Right lobe of liver (tissue), 6 donors: Measurements from ENCODE around the gene BBS1. TPM values are rescaled to one million over a fixed set of nuclear protein-coding genes. Genes with fewer than 3 reads are reported as not detected.

Experiments used
- ATAC-seq, 4 donors: fragments of 200-7000 bp; cut with Tn5 transposase; one replicate each; pipeline ENCODE4 v1.9.1; 2020; ENCODE audit warnings: mild to moderate bottlenecking in 4 of 4, moderate library complexity in 4 of 4
- DNase-seq, 3 donors: peaks; one replicate each; pipeline ENCODE4 v3.0.0-alpha.2; 2020
- H3K27ac ChIP-seq, 3 donors: fragments of 200-600 bp; one replicate each; pipeline ENCODE4 v1.8.0; 2022
- H3K27me3 ChIP-seq, 2 donors: fragments of 200-600 bp; one replicate each; pipeline ENCODE4 v1.8.0; 2022
- H3K36me3 ChIP-seq, 4 donors: fragments of 200-600 bp; sonication (generic) in 1 of 4; one replicate each; pipeline versions ENCODE4 v1.5.1 to v1.8.0; 2017 to 2022; ENCODE audit warnings: control low read depth in 1 of 4
- H3K4me1 ChIP-seq, 4 donors: fragments of 200-600 bp; sonication (generic) in 1 of 4; one replicate each; pipeline versions ENCODE4 v1.5.1 to v1.8.0; 2017 to 2022; ENCODE audit warnings: control low read depth in 1 of 4
- H3K4me3 ChIP-seq, 3 donors: fragments of 200-600 bp; one replicate each; pipeline ENCODE4 v1.8.0; 2022
- H3K9me3 ChIP-seq, 4 donors: fragments of 200-600 bp; sonication (generic) in 1 of 4; one replicate each; pipeline versions ENCODE4 v1.5.1 to v1.8.0; 2017 to 2022; ENCODE audit warnings: control low read depth in 1 of 4
- CTCF ChIP-seq, 4 donors: fragments of 200-600 bp in 3 of 4; fragments of 450-650 bp in 1 of 4; IDR thresholded peaks; one replicate each; pipeline versions ENCODE4 v1.5.1 to v1.8.0; 2016 to 2022; ENCODE audit warnings: antibody characterized with exemption in 4 of 4, mild to moderate bottlenecking in 2 of 4
- POLR2A ChIP-seq: fragments of 450-650 bp; IDR thresholded peaks from one replicate; pipeline ENCODE4 v1.6.1; 2017; ENCODE audit warnings: antibody characterized with exemption, mild to moderate bottlenecking
- WGBS: methylation state at CpG from one replicate; pipeline ENCODE4 v1.1.6; 2018; ENCODE audit warnings: low coverage, low lambda C conversion rate; ENCODE audit not compliant: insufficient coverage; ENCODE audit errors: missing lambda C conversion rate; 5-methylcytosine and 5-hydroxymethylcytosine counted together
- intact Hi-C, 2 donors: fragments of 100-400 bp; cut with DNase I; formaldehyde crosslinking; loops; one replicate each; pipeline versions ENCODE4 v1.11.2 to v1.14.1; 2022
- total RNA-seq, 6 experiments: library from RNA; depleted of rRNA in 2 of 6; stranded (reverse); fragments of >200 nt in 2 of 6; fragmentation: NEBNext Ultra II Directional in 3 of 6; extraction: Animal tissue kit (Norgen Biotek cat#: 25700) in 3 of 6; gene quantifications; one replicate each; pipeline versions ENCODE4 v1.1.0 to v1.2.4, GENCODE V29; 2016 to 2023
- donor health status: DM: no; HTN: yes; CAD: no.
- donor health status: DM: no; HTN: no; CAD: no.
- donor health status: DM: no; HTN: no; CAD: no.
- donor health status: DM: no; HTN: yes; CAD: no.
- donor health status: DM: no; HTN: yes; CAD: no.

BBS1 gene
- total RNA-seq, 6 experiments from 2014 or later: 6.2 to 18.1 (median 11.2) TPM

GRCh38 chr11:66568124-66568916 is 57.9 kb downstream of the BBS1 start, which contains the start of gene CTSF:
TSS of gene CTSF (minus strand) at chr11:66568606. CDS start at chr11:66568486, 120 bp downstream.
- H3K36me3 ChIP-seq: no peaks in the 10 kb centered on the region
- H3K27ac ChIP-seq: peak within 1 kb of the TSS in 2 of 3 donors; percentile 3 to 28
- ATAC-seq (peak; percentile 95 to 99 (median 98)), DNase-seq (peak; percentile 90 to 93 (median 93))
- peak within 1 kb of the TSS; percentile 65 to 70 (median 68) for H3K4me3 ChIP-seq
- intact Hi-C loops: no loop called here
- H3K9me3 ChIP-seq: no peaks in the 10 kb centered on the region
- H3K27me3 ChIP-seq: no peaks in the 10 kb centered on the region
- H3K4me1 ChIP-seq: peaks cover 0 to 5% (median 0%) of the 10 kb centered on the region in 4 donors
- no peak for TF ChIP-seq CTCF (IDR thresholded peaks at IDR 0.05)
- TF ChIP-seq POLR2A: no peak
- 6% methylated on average over 17 of the region's 77 CpGs for WGBS

DNA sequence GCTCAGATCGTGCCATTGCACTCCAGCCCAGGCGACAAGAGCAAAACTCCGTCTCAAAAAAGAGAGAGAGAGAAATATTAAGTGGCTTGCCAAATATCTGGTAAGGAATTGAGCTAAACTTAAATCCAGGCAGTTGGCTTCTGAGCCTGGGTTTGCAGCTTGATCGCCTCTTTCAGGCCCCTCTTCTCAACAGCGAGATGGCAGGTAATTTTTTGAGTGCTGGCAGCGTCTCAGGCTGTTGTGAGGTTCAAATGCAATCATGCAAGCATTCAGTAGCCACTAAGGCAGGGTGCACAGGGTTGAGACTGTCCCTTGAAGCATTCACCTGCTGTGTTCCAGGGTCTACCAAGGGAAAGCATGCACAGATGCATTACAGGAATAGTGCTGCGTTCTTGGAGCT is 58.6 kb downstream of the BBS1 start:
- Histone ChIP-seq H3K27ac (peak overlapping the region in 1 of 3 donors; percentile 28), H3K36me3 (no peaks in the 10 kb centered on the region), H3K4me3 (no peak overlapping the region), H3K27me3 (no peaks in the 10 kb centered on the region), H3K4me1 (peaks cover 0 to 5% (median 0%) of the 10 kb centered on the region in 4 donors), H3K9me3 (no peaks in the 10 kb centered on the region)
- WGBS: 72% methylated on average over 5 of the region's 7 CpGs
- intact Hi-C loops: no loop called here
- TF ChIP-seq CTCF (IDR thresholded peaks at IDR 0.05) (no peak), POLR2A (no peak)
- DNase-seq: no peak
- no peak for ATAC-seq

GRCh38 chr11:66570079-66570849 is 59.8 kb downstream of the BBS1 start:
- Histone ChIP-seq H3K4me3 (no peak overlapping the region), H3K9me3 (no peaks in the 10 kb centered on the region), H3K36me3 (no peaks in the 10 kb centered on the region), H3K27me3 (no peaks in the 10 kb centered on the region), H3K27ac (no peak overlapping the region), H3K4me1 (peaks cover 0 to 5% (median 0%) of the 10 kb centered on the region in 4 donors)
- no peak for TF ChIP-seq POLR2A
- no peak for TF ChIP-seq CTCF (IDR thresholded peaks at IDR 0.05)
- ATAC-seq: no peak
- intact Hi-C loops: no loop called here
- 57% methylated on average over 5 of the region's 5 CpGs for WGBS
- DNase-seq: no peak

- TF ChIP-seq CTCF (IDR thresholded peaks at IDR 0.05) (no peak), POLR2A (no peak)
- Histone ChIP-seq H3K9me3 (no peaks in the 10 kb centered on the region), H3K27me3 (no peaks in the 10 kb centered on the region), H3K4me1 (peaks cover 0 to 5% (median 0%) of the 10 kb centered on the region in 4 donors), H3K27ac (no peak overlapping the region), H3K36me3 (no peaks in the 10 kb centered on the region), H3K4me3 (no peak overlapping the region)
- WGBS: 60% methylated on average over 2 of the region's 2 CpGs
- DNase-seq (no peak), ATAC-seq (no peak)
- intact Hi-C loops: no loop called here
Measured at GRCh38 chr11:66570850-66571180, 60.4 kb downstream of the BBS1 start.
